ENCODE measurements around the gene CNPY1.
"Not testable (repeated sequence)": the region's sequence is repeated elsewhere in the genome, so short reads cannot be mapped to it uniquely, and the experiment has no call there.

Gene CNPY1

GRCh38 chr7:155546449-155546848 is at the start of gene CNPY1:
CNPY1 (minus strand) TSS chr7:155546559; CDS start chr7:155545929, 630 bp downstream.
- not testable (repeated sequence) for DNase-seq (ENCODE audit: low read depth in 2 of 2)

- DNase-seq (ENCODE audit: low read depth in 2 of 2): no peak
Measured at GRCh38 chr7:155594961-155595366, 48.6 kb upstream of the CNPY1 start.

GRCh38 chr7:155594163-155594732 is 47.9 kb upstream of the CNPY1 start:
- no peak for DNase-seq (ENCODE audit: low read depth in 2 of 2)

GRCh38 chr7:155593461-155594162 is 47.3 kb upstream of the CNPY1 start:
- no peak for DNase-seq (ENCODE audit: low read depth in 2 of 2)

- DNase-seq (ENCODE audit: low read depth in 2 of 2): no peak
Measured at GRCh38 chr7:155591055-155591775, 44.9 kb upstream of the CNPY1 start.

- no peak for DNase-seq (ENCODE audit: low read depth in 2 of 2)
Measured at GRCh38 chr7:155590215-155591018, 44.1 kb upstream of the CNPY1 start.

GRCh38 chr7:155589001-155589980 is 42.9 kb upstream of the CNPY1 start:
- no peak for DNase-seq (ENCODE audit: low read depth in 2 of 2)

GRCh38 chr7:155588468-155588998 is 42.2 kb upstream of the CNPY1 start:
- no peak for DNase-seq (ENCODE audit: low read depth in 2 of 2)

DNA sequence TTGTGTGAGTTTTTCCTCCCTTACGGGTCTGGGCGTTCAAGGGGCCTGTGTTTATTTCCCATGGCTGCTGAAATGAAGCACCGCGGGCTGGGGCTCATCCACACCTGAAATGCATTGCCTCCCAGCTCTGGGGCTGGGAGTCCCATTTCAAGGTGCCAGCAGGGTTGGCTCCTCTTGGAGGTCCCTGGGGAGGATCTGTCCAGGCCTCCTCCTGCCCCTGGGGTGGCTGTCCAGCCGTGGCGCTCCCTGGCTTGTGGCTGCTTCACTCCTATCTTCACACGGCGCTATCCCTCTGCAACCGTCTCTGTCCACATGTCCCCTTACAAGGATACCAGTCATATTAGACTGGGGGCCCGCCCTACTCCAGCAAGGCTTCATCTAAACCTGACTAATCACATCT is 41.1 kb upstream of the CNPY1 start:
- DNase-seq (ENCODE audit: low read depth in 2 of 2): no peak

GRCh38 chr7:155586843-155587440 is 40.6 kb upstream of the CNPY1 start:
- no peak for DNase-seq (ENCODE audit: low read depth in 2 of 2)

DNA sequence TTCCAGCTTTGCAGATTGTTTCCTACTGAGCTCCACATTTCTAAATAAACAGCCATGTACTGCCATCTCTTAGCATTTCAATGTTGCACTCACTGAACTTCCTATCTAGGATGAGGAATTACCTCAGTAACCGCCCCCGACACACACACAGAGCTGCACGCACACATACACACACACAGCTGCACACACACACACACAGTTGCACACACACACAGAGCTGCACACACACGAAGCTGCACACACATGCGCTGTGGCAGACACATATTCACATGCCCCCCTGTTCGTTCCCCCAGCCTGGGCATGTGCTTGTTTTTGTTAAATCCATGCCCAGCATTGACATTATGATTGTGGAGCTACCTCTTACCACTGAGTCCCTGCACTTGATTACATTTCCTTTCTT is 39.6 kb upstream of the CNPY1 start:
- no peak for DNase-seq (ENCODE audit: low read depth in 2 of 2)

DNA sequence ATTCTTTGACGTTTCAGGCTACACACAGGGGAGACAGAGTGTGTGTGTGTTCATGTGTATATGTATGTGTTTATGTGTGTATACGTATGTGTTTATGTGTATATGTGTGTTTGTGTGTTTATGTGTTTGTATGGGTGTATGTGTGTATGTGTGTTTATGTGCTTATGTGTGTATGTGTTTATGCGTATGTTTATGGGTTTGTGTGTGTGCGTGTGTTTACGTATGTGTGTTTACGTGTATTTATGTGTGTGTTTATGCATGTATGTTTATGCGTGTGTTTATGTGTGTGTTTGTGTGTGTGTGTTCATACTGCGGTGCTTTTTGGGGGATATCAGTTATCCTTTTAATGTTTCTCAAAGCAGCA is 39.2 kb upstream of the CNPY1 start:
- no peak for DNase-seq (ENCODE audit: low read depth in 2 of 2)

DNA sequence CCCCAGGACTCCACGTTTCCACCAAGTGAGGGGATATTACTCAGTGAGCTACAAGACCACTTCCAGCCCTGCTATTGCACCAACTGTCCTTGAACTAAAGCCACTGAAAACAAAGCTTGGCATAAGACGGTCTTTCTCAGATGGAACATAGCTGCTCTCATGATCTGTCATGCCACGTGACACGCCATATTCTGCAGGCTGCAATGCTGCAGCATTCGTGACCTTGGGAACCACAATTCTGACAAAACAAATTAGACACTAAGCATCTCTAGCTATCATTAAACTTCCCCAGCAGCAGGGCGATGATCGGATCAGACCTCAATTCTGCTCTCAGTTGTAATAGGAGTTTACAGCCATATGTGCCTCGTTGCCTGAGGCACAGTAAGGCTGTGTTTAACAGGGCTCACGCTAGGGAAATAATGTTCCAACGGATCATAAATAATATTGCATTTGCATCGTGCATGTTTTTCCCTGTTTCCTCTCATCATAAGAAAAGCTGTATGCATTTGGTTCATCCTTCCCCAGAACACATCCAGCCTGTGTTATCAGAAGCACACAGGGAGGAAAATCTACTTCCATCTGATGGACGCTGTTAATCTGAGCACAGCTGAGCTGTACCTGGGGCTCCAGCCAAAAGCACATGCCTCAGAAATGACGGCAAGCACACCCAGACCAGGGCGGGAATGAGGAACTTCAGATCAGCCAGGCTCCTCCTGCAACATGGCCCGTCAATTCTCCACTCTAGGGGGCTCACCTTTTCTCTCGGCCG is 38.6 kb upstream of the CNPY1 start:
- DNase-seq (ENCODE audit: low read depth in 2 of 2): no peak

DNA sequence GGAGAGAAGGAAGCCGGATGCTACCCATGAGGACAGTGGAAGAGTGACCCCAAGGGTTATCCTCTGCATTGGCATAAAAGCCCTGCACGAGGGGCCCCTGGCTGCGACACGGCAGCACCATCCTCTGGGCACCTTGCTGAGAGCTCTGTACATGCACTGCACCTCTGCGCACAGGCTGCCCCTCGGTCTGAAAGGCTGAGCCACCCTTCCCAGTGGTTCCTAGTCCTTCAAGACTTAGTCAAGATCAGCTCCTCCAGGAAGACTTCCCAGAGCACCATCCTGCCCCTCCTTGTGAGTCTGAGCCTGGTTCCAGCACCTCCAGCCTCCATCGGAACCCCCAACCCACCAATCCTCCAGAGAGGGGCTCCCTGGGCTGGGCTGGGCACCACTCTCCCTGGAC is 37.9 kb upstream of the CNPY1 start:
- no peak for DNase-seq (ENCODE audit: low read depth in 2 of 2)

- DNase-seq (ENCODE audit: low read depth in 2 of 2): no peak
Measured at GRCh38 chr7:155583636-155584035, 37.3 kb upstream of the CNPY1 start.

DNA sequence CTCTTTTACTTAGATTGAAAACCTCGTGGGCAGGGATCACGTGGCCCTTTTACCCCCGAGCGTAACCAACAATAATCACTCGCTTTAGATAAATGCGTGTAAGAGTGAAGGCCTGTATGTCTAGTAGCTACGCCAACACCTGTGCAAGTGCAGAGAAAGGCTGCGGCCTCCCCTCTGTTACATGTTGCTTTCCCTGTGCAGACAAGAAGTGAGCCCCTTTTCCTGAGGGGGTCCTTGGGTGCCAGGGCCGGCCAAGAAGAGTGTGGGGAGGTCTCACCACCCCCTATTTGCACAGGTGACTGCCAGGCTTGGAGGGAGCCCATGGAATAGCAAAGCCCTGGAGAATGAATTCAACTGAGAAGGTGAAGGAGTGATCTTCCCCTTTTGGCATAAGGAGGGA is 35.6 kb upstream of the CNPY1 start:
- DNase-seq (ENCODE audit: low read depth in 2 of 2): no peak

- no peak for DNase-seq (ENCODE audit: low read depth in 2 of 2)
Measured at GRCh38 chr7:155581107-155581830, 34.9 kb upstream of the CNPY1 start.

DNA sequence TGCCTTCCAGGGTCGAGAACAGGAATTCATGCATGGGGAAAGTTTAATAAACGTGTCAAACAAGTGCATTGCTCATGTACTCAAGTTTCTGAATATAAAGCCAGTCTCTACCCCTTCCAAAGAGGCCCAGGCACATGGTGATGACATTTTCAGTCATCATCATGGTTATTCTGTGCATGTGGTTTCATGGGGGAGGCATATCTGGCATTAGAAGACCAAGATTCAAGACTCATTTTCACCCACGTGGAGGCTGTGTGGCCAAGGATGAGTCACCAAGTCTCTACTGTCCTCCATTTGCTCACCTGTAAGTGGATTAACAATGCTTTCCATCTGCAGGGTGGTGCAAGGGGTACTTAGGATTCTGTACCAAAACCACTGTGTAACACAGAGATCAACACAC is 34.0 kb upstream of the CNPY1 start:
- DNase-seq (ENCODE audit: low read depth in 2 of 2): peak; percentile 18 to 42

DNA sequence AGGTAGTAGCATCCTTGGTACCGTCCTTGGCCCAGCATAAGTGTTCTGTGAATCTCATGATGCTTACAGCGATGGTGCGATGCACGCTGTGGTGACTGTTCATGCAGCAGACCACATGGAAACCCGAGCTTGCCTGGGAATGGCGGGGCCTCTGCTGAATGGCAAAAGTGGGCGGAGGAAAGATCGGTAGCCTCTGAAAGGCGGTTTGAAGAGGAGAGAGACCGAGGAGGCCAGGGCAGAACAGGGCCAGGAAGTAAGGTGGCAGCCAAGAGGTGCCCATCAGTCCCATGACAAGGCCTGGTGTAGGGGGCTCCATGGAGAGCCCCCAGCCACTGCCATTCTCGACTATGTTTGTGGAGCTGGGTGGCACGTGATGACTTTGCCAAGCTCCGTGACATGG is 33.2 kb upstream of the CNPY1 start:
- DNase-seq (ENCODE audit: low read depth in 2 of 2): no peak
